Medulla oblongata (tissue), 1 donor: ENCODE results near the gene GPATCH4.
"Not testable (repeated sequence)": the region's sequence is repeated elsewhere in the genome, so short reads cannot be mapped to it uniquely, and the experiment has no call there.

ENCODE experiments used
- DNase-seq: peaks from one replicate; pipeline ENCODE4 v3.0.0-alpha.2; 2015; ENCODE audit errors: extremely low spot score

GPATCH4 gene

DNA sequence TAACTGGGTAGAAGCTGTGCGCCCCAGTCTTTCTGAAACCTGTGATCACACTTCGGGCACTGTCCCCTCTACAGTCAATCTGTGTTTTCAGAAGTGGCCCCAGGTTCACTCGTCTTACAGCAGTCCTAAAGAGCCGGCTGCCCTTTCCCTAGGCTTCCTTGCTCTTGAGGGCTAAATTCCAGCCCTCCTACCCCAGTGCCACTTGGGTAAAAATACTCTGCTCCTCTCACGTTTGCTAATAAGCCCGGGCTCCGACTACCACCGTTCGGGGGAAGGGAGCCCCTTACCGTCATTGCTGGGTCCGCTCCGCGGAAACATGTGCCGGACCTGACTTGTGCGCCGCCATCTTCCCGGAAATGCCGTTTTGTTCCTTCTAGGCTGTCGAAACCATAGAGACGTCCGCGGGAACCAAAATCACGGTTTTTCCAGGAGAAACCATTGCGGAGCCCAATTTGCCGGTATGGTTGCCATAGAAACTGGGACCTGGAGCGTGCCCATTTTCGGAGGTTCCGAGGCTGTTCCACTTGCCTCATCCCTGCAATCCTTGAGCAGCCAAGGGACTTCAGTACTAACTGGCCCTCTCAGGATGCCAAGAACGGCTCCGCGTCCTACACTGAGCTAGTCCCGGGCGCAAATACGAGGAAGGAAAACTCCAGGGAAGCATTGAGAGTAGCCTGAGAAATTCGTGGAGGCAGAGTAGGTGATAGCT lies at the start of gene GPATCH4:
TSS of gene GPATCH4 (minus strand) at position 358 of the 709 bp plus-strand sequence.
- peak; percentile 86 for DNase-seq

DNA sequence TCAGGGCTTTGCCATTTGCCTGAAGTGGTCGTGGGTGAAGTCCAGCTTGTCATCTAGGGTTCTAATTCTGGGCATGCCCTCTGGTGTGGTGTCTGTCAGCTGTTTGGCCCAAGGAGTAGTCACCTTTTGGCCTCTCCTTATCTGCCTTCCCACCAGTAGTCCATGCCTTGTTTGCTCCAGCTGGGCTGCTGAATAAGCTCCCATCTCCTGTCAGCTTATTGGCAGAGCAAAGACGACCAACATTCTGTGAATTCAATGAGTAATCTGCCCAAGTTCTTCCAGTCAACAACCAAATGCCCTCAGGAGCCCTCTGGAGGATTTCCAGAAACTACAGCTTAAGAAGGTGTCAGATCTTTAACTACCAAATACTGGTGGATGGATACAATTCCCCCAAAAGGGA lies 47.7 kb upstream of the GPATCH4 start:
- no peak for DNase-seq

DNA sequence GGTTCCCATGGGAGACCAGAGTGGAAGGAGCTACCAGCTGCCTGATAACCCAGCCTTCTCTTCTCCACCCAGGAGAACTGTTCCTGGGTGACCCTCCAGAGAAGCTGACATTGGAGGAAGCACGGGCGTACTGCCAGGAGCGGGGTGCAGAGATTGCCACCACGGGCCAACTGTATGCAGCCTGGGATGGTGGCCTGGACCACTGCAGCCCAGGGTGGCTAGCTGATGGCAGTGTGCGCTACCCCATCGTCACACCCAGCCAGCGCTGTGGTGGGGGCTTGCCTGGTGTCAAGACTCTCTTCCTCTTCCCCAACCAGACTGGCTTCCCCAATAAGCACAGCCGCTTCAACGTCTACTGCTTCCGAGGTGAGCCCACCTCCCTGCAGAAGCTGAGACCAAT lies 47.2 kb upstream of the GPATCH4 start:
- DNase-seq, result no peak

DNA sequence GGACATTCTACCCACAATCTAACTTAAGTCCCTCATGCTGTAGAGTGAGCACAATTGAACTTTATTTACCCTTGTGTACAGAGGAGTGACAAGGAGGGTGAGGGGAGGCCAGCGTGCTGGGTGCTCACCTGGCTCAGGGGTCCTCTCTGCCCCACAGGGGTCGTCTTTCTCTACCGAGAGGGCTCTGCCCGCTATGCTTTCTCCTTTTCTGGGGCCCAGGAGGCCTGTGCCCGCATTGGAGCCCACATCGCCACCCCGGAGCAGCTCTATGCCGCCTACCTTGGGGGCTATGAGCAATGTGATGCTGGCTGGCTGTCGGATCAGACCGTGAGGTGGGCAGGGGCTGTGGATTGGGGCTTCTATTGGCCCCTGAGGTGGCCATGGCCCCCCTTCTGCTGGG lies 46.1 kb upstream of the GPATCH4 start:
- no peak for DNase-seq

DNA sequence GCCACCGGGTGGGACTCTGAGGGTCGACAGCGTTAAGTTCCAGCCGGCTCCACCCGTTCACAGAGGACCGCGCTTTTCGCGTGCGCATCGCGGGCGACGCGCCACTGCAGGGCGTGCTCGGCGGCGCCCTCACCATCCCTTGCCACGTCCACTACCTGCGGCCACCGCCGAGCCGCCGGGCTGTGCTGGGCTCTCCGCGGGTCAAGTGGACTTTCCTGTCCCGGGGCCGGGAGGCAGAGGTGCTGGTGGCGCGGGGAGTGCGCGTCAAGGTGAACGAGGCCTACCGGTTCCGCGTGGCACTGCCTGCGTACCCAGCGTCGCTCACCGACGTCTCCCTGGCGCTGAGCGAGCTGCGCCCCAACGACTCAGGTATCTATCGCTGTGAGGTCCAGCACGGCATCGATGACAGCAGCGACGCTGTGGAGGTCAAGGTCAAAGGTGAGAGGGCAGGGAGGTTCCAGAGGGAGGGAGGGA lies 45.5 kb upstream of the GPATCH4 start:
- DNase-seq, result no peak

DNA sequence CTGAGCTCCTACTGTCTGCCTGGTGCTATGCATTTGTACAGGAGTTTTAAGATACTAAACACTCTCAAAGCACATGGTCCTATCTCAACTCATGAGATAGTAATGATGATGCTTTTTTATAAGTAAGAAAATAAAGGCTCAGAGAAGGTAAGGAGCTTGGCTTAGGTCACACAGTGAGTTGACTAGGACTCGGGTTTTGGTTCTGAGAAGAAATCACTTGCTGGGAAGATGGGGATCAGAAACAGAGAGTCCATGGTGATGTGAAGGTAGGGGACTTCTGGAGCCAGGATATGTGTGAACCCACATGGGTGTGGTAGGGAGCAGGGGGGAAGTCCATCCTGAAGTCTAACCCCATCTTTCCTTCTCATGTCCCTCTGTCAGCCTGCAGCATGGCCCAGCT lies 44.4 kb upstream of the GPATCH4 start:
- DNase-seq, result no peak

DNA sequence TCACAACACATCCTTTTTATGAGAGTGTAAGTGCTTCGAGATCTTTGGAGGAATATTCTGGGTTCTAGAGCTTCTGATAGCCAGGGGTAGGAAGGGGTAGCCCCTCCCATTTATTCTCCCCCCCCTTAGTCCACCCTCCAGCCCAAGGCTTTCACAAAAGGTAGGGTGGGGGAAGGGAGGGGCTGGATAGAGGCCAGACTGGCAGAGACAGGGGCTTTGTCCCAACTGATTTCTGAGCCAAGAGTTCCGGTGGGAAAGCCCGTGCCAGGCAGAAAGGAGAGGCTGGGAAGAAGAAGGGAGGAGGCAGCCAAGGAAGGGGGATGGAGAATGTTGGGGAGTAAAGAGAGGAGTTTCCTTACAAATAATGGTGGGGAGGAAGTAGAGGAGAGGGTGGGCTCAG lies 43.8 kb upstream of the GPATCH4 start:
- no peak for DNase-seq

DNA sequence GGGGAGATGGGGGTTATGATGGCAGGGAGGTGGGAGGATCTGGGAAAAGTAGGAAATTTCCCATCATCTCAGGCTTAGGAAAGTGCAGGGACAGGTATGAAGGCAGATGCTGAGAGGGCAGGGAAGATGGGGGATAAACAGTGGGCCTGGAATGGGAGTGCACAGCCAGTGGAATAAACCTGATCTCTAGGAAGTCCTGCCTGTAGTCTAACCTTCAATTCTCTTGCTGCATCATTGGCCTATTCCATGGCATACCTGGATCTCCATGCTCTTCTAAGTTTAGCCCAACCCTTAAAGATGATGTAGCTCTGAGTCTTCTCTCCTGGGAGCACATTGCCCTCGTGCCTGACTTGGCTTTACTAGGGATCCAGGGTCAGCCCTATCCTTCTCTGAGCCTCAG lies 43.4 kb upstream of the GPATCH4 start:
- DNase-seq, result no peak

DNA sequence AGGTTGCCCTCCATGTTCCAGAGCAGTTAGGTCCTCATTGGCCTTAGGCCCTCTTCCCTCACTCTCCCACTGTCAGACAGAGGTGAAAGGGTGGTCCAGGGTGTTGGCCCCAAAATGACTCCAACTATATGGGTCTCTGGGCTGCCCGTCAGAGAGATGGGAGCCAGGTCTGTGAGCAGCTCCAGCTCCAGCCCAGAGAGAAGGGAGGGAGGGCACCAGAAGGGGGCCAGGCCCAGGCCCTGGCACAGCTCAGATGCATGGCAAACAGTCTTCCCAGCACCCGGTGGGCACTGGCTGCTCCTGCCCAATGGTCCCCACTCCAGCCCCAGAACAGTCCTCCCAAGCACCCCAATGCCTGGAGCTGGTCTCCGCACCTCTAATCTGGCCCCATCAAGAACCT lies 42.9 kb upstream of the GPATCH4 start:
- no peak for DNase-seq

DNA sequence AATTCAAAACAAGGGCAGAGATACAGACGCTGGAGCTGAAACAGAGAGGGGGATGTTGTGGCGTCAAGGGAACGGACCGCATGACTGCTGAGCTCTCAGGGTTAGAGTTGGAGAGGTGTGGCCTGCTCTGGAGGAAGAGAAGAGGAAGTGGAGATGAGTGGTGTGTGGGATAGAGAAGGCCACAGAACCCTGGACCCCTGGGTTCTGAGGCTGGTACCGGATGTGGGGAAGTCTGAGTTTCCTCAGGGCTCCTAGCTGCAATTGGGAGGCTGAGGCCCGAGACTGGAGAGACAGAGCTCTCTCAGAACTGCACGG lies 42.5 kb upstream of the GPATCH4 start:
- no peak for DNase-seq

DNA sequence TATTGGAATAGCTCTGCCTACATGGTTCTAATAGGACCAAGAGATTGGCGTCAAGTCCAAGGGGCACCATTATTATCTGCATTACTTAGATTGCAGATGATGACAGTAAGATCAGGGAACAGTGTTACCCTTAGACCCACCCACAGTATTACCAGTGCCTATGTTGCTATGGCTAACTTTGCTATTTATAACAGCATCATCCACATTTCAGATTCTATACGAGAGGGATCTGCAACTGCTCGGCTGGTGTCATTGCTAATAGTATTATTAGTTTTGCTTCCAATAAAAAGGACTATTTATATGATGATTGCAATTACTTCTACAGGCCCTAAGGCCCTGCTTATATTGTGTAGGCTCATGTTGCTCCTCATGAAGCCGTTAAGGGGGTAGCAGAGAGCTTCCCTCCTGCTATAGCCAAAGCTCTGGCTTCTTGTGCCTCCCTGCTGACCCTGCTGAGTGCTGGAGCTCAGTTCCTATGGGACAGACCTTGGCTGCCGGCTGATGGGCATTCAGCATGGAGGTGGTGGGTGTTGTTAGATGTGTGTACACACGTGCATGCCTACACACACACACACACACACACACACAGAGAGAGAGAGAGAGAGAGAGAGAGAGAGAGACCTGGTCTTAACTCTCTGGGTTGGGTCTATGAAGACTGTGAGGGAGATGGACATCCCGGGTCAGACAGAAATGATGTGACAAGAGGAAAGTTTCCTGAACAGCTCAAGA lies 41.9 kb upstream of the GPATCH4 start:
- no peak for DNase-seq

DNA sequence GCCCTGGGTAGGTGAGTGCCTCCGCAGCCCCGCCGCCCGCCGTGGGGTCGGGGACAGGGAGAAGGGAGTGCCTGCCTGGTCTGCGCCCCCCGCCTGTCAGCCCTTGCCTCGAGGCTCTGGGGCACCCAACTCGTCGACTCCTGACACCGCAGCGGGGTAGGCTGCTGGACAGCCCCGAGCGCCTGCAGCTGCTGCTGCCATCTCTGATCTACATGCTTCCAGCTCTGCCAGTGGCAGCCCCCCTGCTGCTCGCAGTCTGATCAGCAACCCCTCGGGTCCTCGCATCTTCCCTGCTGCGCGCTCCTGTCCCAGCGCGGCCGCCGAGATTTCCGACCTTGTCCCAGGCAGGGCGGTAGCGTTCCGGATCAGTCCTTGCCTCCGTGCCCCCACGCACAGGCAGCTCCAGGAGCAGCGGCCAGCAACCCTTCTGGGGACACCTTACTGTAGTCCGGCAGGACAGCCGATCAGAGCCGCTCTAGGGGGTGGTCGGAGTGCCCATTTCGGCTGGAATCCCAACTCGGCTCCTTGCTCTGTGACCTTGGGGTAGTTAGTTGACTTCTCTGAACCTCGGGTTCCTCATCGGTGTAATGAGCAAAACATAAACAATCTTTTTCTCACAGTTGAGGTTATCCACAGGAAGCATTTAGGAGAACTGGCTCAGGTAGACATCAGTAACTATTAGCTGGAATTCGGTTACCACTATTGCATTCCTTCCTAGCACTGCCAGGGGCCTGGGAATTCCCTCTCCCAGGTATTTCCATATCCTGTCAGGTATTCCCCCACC lies 41.2 kb upstream of the GPATCH4 start:
- no peak for DNase-seq

DNA sequence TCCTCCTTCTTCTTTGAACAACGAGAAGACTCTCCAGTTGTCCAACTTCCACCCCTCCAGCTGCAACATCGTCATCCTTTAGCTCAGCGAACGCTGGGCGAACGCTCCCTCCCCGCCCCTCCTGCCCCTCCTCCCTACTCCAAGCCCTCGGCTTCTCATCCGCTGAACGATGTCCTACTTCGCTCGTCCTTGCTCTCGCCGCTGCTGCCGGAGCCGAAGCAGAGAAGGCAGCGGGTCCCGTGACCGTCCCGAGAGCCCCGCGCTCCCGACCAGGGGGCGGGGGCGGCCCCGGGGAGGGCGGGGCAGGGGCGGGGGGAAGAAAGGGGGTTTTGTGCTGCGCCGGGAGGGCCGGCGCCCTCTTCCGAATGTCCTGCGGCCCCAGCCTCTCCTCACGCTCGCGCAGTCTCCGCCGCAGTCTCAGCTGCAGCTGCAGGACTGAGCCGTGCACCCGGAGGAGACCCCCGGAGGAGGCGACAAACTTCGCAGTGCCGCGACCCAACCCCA lies 40.5 kb upstream of the GPATCH4 start, which contains the start of gene BCAN:
TSS of gene BCAN (plus strand) at position 357 of the 504 bp plus-strand sequence. CDS start 3,938 bp downstream, outside the sequence.
- DNase-seq, result peak; percentile 72

DNA sequence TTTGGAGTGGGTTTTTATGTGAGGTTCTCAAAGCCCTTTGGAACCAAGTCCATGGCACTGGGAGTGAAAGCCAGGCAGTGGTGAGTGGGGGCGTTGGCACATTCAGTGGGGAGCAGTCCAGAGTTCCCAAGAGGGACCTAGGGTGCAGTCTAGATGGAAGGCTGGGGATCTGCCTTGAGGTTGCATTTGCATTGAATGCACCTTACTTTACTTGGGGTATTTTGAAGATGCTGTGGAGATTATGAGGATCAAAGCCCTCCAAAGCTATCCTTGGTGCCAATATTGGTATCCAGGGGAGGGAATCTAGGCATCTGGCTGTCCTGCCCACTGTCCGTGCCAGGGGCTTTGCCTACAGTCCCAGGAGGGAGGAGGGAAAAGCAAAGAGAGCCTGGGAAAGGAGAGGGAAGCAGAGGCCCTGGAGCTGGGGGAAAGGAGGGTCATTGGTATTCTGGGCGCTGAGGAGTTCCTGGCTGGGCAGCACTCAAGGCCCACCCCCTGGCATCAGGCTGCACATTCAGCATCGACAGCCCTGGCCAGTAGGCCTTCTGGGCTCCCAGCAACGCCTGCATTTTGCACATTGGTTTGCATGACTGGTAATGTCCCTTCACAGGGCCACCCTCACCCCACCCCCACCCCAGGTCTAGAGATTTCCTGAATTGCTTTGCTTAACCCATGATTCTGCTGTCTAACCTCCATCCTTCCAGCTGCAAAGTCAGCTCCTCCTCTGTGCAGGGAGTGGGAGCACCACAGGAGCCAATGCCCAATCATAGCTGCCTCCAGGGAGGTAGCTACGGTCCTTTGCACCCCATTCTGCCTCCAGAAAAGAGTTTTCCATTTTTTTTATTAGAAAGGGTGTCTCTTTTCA lies 39.8 kb upstream of the GPATCH4 start:
- peak; percentile 83 for DNase-seq

DNA sequence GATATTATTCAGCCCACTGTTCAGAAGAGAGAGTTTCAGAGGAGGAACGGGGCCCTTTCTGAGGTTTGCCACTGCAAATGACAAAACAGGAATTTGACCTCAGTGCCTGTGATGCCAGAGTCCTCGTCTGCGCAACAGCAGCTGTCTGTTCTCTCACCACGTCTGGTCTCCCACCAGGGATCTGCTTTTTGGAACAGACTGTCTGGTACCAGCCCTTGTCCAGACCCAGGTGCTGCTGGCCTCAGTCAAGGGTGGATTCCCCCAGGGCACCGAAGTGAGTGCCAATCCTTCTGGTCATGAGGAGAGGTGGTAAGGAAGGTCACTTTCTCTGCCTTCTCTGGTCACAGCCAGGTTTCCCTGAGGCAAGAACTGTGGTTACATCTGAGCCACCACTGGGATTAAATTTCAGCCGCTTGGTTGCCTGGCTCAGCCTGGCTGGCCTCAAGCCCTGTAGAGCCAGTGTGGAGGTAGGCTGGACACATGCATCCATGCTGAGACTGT lies 38.4 kb upstream of the GPATCH4 start:
- DNase-seq, result no peak

DNA sequence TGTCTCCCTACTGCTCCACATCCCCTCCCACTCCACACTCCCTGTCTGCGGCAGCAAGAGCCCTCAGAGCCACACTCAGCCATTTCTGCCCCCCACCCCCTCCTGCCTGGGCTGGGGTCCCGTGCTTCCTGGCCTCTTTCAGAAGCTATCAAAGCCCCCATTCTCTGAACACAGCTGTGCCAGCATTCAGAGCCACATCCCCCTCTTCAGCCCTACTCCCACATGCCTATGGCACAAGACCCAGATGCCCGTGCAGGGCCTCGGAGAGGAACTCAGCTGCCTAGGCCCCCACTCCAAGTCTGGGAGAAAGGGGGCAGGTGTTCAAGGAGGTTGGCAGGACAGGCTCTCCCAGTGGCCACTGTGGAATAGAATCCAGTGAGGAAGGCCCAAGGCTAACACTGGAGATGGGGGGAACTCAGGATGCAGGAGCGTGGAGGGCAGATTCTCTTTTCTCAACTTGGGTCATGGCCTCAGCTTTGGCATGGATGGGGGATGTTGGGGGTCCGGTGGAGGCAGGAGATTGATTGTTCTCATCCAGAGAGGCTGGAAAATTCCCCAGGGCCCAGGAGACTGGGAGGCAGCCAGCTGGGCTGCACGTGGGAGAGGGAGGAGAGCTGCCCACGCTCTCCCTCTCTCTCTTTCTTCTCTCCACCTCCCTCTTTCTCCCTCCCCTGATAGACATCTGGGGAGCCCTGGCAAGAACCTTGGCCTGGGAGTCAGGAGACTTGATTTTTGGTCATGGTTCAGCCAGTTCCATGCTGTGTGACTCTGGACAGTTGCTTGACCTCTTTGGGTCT lies 37.1 kb upstream of the GPATCH4 start:
- DNase-seq, result peak; percentile 71

DNA sequence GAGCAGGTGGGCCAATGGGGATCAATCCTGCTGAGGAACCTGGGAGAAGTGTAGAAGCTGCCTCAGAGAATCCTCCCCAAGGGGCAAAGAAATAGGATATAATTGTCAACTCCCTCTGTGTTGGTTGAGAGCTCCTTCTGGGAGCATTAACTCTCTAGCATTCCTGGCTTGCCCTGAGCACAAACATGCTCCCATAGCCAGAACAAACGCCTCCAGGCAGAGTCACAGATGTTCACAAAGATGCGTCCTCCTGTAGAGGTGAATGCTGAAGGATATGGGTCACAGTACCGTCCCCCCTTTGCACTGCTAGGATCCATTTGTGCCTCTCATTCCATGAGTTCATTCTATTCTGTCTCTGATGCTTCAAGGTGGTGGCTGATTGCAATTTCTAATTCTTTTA lies 31.1 kb upstream of the GPATCH4 start:
- DNase-seq, result no peak

DNA sequence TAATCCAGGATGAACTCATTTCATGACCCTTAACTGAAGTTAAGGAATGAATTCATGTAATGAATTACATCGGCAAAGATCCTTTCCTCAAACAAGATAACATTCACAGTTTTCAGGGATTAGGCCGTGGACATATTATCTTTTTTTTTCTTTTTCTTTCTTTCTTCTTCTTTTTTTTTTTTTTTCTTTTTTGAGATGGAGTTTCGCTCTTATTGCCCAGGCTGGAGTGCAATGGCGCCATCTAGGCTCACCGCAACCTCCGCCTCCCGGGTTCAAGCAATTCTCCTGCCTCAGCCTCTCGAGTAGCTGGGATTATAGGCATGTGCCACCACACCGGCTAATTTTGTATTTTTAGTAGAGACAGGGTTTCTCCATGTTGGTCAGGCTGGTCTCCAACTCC lies 29.9 kb upstream of the GPATCH4 start:
- DNase-seq, result not testable (repeated sequence)

DNA sequence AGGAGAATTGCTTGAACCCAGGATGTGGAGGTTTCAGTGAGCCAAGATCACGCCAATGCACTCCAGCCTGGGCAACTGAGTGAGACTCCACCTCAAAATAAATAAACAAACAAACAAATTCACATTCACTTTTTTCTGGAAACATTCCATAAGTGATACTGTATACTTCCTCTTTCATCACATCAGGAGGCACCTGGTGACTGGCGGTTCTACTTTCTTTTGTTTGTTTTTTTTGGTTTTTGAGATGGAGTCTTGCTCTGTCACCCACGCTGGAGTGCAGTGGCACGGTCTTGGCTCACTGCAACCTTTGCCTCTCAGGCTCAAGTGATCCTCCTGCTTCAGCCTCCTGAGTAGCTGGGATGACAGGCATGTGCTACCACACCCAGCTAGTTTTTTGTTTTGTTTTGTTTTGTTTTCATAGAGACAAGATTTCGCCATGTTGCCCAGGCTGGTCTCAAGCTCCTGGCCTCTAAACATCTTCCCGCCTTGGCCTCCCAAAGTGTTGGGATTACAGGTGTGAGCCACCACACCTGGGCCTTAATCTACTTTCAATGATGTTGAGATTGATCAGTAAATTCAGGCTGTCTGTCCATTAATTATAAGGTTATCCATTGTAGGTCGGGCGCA lies 28.7 kb upstream of the GPATCH4 start:
- DNase-seq, result no peak

DNA sequence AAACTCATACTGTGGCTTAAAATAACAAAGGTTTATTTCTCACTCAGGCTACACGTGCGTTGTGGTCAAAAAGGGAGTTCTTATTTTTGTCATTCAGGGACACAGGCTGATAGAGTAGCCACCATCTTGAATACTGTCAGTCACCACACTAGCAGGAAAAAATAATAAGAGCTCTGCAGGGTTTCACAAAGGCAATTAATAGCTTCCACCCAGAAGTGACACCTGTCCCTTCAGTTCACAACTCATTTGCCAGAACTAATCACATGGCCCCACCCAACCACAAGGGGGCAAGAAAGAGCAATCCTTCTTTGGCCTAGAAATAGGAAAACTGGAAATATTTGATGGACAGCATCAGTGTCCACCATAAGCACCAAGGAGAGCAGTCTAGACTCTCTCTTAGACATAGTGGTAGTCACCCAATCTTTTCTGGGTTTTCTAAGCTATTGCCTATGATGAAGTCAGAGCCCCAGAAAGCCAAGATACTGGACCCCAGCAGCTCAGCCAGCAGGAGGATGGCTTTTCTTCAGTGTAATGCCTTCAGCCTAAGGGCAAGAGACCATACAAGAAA lies 26.1 kb upstream of the GPATCH4 start:
- DNase-seq, result peak; percentile 74
